Measurements from ENCODE around the gene ACAA1.

Gene ACAA1

GRCh38 chr3:38168151-38169026, 31.5 kb upstream of the ACAA1 start:
- DNase-seq (ENCODE audit: low spot score), result no peak

GRCh38 chr3:38167591-38167990, 30.7 kb upstream of the ACAA1 start:
- no peak for DNase-seq (ENCODE audit: low spot score)
- in situ Hi-C loops (cut with MboI; ENCODE audit: low pct_unique_long_range_greater_than_20kb, low sequenced_read_pairs, unreplicated experiment), result no loop called here
- TF ChIP-seq CTCF (IDR thresholded peaks at IDR 0.05; ENCODE audit: extremely low read depth, insufficient read depth, missing control alignments), result no peak

More at GRCh38 chr3:38168151-38169026, 31.5 kb upstream of the ACAA1 start:
- in situ Hi-C loops (cut with MboI; ENCODE audit: low pct_unique_long_range_greater_than_20kb, low sequenced_read_pairs, unreplicated experiment), result no loop called here
- no peak for TF ChIP-seq CTCF (IDR thresholded peaks at IDR 0.05; ENCODE audit: extremely low read depth, insufficient read depth, missing control alignments)

- peak; percentile 28 for DNase-seq (ENCODE audit: low spot score)
- TF ChIP-seq CTCF (IDR thresholded peaks at IDR 0.05; ENCODE audit: extremely low read depth, insufficient read depth, missing control alignments), result no peak
- in situ Hi-C loops (cut with MboI; ENCODE audit: low pct_unique_long_range_greater_than_20kb, low sequenced_read_pairs, unreplicated experiment), result no loop called here
These were observed 28.9 kb upstream of the ACAA1 start for GRCh38 chr3:38165722-38166387.

- DNase-seq (ENCODE audit: low spot score), result peak; percentile 95
- in situ Hi-C loops (cut with MboI; ENCODE audit: low pct_unique_long_range_greater_than_20kb, low sequenced_read_pairs, unreplicated experiment), result no loop called here
- TF ChIP-seq CTCF (IDR thresholded peaks at IDR 0.05; ENCODE audit: extremely low read depth, insufficient read depth, missing control alignments), result no peak
These were observed 28.2 kb upstream of the ACAA1 start, which contains the start of gene OXSR1 for GRCh38 chr3:38164952-38165721. Gene OXSR1, plus strand, starts transcription at chr3:38165537. Its CDS starts 340 bp downstream, at chr3:38165877.

GRCh38 chr3:38164643-38164951, 27.7 kb upstream of the ACAA1 start:
- in situ Hi-C loops (cut with MboI; ENCODE audit: low pct_unique_long_range_greater_than_20kb, low sequenced_read_pairs, unreplicated experiment), result no loop called here
- no peak for DNase-seq (ENCODE audit: low spot score)
- TF ChIP-seq CTCF (IDR thresholded peaks at IDR 0.05; ENCODE audit: extremely low read depth, insufficient read depth, missing control alignments), result no peak

- TF ChIP-seq CTCF (IDR thresholded peaks at IDR 0.05; ENCODE audit: extremely low read depth, insufficient read depth, missing control alignments), result no peak
- DNase-seq (ENCODE audit: low spot score), result no peak
- in situ Hi-C loops (cut with MboI; ENCODE audit: low pct_unique_long_range_greater_than_20kb, low sequenced_read_pairs, unreplicated experiment), result no loop called here
These were observed 27.1 kb upstream of the ACAA1 start for GRCh38 chr3:38163841-38164642.

Data from GM13977 (cell line).